DMS 273 (cell line): ENCODE data around the gene ACTR10.

ENCODE experiments used
- DNase-seq: peaks from one replicate; lab custom pipeline; 2025; ENCODE audit not compliant: unreplicated experiment; lab: John Stamatoyannopoulos, UW

ACTR10 gene

GRCh38 chr14:58199726-58200479 is at the start of gene ACTR10:
Gene ACTR10 (plus strand): TSS chr14:58200149. CDS start chr14:58200218, 69 bp downstream.
- peak; percentile 95 for DNase-seq

GRCh38 chr14:58150243-58150805 is 49.6 kb upstream of the ACTR10 start:
- no peak for DNase-seq

GRCh38 chr14:58151133-58152013 is 48.6 kb upstream of the ACTR10 start:
- DNase-seq: peak; percentile 69

- DNase-seq: peak; percentile 95
Observed at GRCh38 chr14:58152014-58152857, 47.7 kb upstream of the ACTR10 start, which contains the start of gene ARMH4. Gene ARMH4 (minus strand): TSS chr14:58152213. CDS start chr14:58139358, 12,855 bp downstream.

- no peak for DNase-seq
Observed at GRCh38 chr14:58160561-58160960, 39.4 kb upstream of the ACTR10 start.

GRCh38 chr14:58166005-58166983 is 33.7 kb upstream of the ACTR10 start:
- peak; percentile 93 for DNase-seq

GRCh38 chr14:58167057-58167456 is 32.9 kb upstream of the ACTR10 start:
- peak; percentile 80 for DNase-seq

- no peak for DNase-seq
Observed at GRCh38 chr14:58167891-58168290, 32.1 kb upstream of the ACTR10 start.

GRCh38 chr14:58171090-58171489 is 28.9 kb upstream of the ACTR10 start:
- peak; percentile 95 for DNase-seq

- DNase-seq: no peak
Observed at GRCh38 chr14:58177125-58177524, 22.8 kb upstream of the ACTR10 start.

GRCh38 chr14:58189176-58189575 is 10.8 kb upstream of the ACTR10 start:
- DNase-seq: peak; percentile 20

- DNase-seq: no peak
Observed at GRCh38 chr14:58191763-58192601, 8.0 kb upstream of the ACTR10 start.

- DNase-seq: no peak
Observed at GRCh38 chr14:58193542-58193941, 6.4 kb upstream of the ACTR10 start.

- DNase-seq: no peak
Observed at GRCh38 chr14:58196198-58196597, 3.8 kb upstream of the ACTR10 start.

GRCh38 chr14:58198086-58198485 is 1.9 kb upstream of the ACTR10 start:
- DNase-seq: no peak

GRCh38 chr14:58200480-58200841 is 512 bp downstream of the ACTR10 start:
- no peak for DNase-seq

- DNase-seq: no peak
Observed at GRCh38 chr14:58200846-58201245, 897 bp downstream of the ACTR10 start.

GRCh38 chr14:58213176-58213575 is 13.2 kb downstream of the ACTR10 start:
- no peak for DNase-seq
